ENCODE measurements around the gene CDCA7.

GRCh38 chr2:173395567-173396351 lies 41.1 kb downstream of the CDCA7 start:
- TF ChIP-seq CTCF (IDR thresholded peaks at IDR 0.05) (no peak), POLR2A (IDR thresholded peaks at IDR 0.05) (no peak)
